HL-60 (cell line): ENCODE results near the gene SPIRE1.

Source experiments
- DNase-seq, 2 experiments: peaks; one replicate each; pipeline ENCODE4 v3.0.0-alpha.2; 2010 to 2020; ENCODE audit warnings: low read depth in 1 of 2, low spot score in 1 of 2
- H3K27ac ChIP-seq: fragments of 250-450 bp; sonication (Bioruptor Pico); replicated peaks from 2 replicates; pipeline ENCODE4 v1.5.1; 2020; ENCODE audit warnings: mild to moderate bottlenecking, moderate library complexity
- H3K27me3 ChIP-seq: fragments of 250-450 bp; sonication (Bioruptor Pico); 2 replicates; pipeline ENCODE4 v1.5.1; 2021; ENCODE audit warnings: mild to moderate bottlenecking, moderate library complexity; ENCODE audit not compliant: insufficient read depth, poor library complexity, severe bottlenecking
- H3K4me3 ChIP-seq: replicated peaks from 2 replicates; pipeline ENCODE4 v1.5.1; 2011; ENCODE audit warnings: mild to moderate bottlenecking, control low read depth, low read length; ENCODE audit not compliant: insufficient read depth
- GABPA ChIP-seq: IDR thresholded peaks from 2 replicates; pipeline ENCODE4 v1.6.1; 2012; ENCODE audit warnings: low read depth
- POLR2AphosphoS5 ChIP-seq: IDR thresholded peaks from 2 replicates; pipeline ENCODE4 v1.6.1; 2012; ENCODE audit warnings: low read depth
- SPI1 ChIP-seq: IDR thresholded peaks from 2 replicates; pipeline ENCODE4 v1.6.1; 2012; ENCODE audit warnings: low read depth, mild to moderate bottlenecking, borderline replicate concordance
- TF ChIP-seq, protein P1 (sequence below): IDR thresholded peaks from one replicate; pipeline ENCODE4 v1.5.1; 2011; ENCODE audit warnings: low read length, control low read depth, inconsistent platforms; ENCODE audit not compliant: insufficient read depth
- TF ChIP-seq, protein P2 (sequence below): IDR thresholded peaks from 2 replicates; pipeline ENCODE4 v1.6.1; 2012; ENCODE audit warnings: low read depth; ENCODE audit not compliant: insufficient replicate concordance

The SPIRE1 gene

DNA sequence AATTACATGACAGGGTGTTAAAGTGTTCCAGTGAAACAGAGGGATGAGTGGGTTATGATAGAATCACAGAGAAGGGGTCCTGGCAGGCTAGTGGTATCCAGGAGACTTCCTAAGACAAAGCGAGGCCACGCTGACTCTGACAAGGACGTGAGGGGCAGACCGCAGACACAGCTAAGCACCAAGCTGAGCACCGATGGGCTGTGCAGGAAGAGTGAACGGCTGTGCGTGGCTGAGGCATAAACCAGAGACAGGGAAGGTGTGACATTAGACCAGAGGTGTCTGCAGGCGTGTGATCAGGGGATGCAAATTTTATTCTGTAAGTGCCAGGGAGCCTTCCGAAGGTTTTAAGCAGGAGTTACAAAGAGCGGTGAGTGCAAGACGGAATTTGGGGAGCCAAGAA is 180.3 kb downstream of the SPIRE1 start:
- TF ChIP-seq, protein P1, sequence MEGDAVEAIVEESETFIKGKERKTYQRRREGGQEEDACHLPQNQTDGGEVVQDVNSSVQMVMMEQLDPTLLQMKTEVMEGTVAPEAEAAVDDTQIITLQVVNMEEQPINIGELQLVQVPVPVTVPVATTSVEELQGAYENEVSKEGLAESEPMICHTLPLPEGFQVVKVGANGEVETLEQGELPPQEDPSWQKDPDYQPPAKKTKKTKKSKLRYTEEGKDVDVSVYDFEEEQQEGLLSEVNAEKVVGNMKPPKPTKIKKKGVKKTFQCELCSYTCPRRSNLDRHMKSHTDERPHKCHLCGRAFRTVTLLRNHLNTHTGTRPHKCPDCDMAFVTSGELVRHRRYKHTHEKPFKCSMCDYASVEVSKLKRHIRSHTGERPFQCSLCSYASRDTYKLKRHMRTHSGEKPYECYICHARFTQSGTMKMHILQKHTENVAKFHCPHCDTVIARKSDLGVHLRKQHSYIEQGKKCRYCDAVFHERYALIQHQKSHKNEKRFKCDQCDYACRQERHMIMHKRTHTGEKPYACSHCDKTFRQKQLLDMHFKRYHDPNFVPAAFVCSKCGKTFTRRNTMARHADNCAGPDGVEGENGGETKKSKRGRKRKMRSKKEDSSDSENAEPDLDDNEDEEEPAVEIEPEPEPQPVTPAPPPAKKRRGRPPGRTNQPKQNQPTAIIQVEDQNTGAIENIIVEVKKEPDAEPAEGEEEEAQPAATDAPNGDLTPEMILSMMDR, result no peak
- TF ChIP-seq POLR2AphosphoS5, result no peak

DNA sequence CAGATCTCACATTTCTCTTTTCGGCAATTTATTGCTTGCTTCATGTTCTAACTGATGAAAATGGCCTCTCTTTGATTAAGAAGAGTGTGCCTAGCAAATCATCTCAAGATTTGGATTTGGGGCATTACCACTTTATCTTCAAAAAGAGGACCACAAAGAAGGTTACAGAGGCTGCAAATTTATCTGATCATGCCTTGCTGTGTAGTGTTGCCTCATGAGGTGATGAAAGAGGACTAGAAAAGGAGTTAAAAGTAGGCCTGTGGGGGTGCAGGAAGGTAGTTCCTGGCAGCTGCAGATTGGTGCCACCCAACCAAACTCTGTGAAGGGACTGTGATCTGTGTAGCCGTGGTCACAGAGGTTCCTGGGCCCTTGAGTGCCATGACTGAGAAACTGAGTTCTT is 181.0 kb downstream of the SPIRE1 start:
- DNase-seq, result peak in 1 of 2 experiments; percentile 14
- Histone ChIP-seq H3K4me3 (no peak overlapping the region), H3K27ac (no peak overlapping the region), H3K27me3 (no peaks in the 10 kb centered on the region)
- TF ChIP-seq GABPA (no peak), SPI1 (no peak), POLR2AphosphoS5 (no peak)
- TF ChIP-seq, protein P1, result no peak
- TF ChIP-seq, protein P2, sequence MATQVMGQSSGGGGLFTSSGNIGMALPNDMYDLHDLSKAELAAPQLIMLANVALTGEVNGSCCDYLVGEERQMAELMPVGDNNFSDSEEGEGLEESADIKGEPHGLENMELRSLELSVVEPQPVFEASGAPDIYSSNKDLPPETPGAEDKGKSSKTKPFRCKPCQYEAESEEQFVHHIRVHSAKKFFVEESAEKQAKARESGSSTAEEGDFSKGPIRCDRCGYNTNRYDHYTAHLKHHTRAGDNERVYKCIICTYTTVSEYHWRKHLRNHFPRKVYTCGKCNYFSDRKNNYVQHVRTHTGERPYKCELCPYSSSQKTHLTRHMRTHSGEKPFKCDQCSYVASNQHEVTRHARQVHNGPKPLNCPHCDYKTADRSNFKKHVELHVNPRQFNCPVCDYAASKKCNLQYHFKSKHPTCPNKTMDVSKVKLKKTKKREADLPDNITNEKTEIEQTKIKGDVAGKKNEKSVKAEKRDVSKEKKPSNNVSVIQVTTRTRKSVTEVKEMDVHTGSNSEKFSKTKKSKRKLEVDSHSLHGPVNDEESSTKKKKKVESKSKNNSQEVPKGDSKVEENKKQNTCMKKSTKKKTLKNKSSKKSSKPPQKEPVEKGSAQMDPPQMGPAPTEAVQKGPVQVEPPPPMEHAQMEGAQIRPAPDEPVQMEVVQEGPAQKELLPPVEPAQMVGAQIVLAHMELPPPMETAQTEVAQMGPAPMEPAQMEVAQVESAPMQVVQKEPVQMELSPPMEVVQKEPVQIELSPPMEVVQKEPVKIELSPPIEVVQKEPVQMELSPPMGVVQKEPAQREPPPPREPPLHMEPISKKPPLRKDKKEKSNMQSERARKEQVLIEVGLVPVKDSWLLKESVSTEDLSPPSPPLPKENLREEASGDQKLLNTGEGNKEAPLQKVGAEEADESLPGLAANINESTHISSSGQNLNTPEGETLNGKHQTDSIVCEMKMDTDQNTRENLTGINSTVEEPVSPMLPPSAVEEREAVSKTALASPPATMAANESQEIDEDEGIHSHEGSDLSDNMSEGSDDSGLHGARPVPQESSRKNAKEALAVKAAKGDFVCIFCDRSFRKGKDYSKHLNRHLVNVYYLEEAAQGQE, result no peak

More for the DNA sequence above, 180.3 kb downstream of the SPIRE1 start:
- H3K27ac ChIP-seq, result no peak overlapping the region
- no peak for DNase-seq
- no peaks in the 10 kb centered on the region for H3K27me3 ChIP-seq
- no peak overlapping the region for H3K4me3 ChIP-seq

DNA sequence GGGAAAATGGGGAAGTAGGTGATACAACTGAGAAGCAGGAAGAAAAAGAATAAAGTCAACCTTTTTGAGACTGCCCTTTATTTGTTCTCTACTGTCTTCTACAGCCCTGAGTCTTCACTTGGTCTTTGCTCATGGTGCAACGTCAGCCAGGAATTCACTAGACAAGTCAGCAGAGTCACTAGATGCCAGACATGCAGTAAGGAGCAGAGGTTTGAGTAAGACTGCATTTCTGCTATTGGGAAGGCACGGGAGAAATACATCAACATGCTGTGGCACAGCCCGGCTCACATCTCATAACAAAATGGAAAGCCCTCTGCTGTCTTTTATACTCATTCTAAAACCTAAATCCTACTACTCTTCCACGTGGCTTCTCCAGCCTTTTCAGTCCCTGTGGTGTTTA is 183.0 kb downstream of the SPIRE1 start:
- Histone ChIP-seq H3K4me3 (no peak overlapping the region), H3K27me3 (no peaks in the 10 kb centered on the region), H3K27ac (no peak overlapping the region)
- no peak for DNase-seq
- peak; percentile 59; the same call in 1 of the 2 replicates for TF ChIP-seq SPI1
- TF ChIP-seq GABPA, result no peak

DNA sequence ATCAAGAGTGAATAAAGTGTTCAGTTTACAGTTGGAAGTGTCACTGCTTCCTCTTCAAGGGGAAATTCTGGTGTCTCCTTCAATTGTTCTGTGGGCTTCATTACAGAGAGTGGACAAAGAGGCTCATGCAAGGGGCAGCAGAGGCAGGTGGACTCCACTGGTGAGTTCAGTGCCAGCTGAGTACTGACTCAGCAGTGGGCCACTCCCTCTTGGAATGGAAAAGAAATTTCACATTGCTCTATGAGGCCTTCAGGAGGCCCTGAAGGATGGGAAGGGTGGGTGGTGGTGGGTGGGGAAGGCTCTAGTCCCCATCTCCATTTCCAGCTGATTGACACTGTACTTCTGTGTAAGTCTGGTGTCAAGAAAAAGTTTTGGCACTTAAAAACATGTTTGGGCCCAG is 183.8 kb downstream of the SPIRE1 start:
- H3K4me3 ChIP-seq, result no peak overlapping the region
- TF ChIP-seq, protein P2, result no peak
- no peak for TF ChIP-seq SPI1
- TF ChIP-seq, protein P1, result no peak
- no peak for TF ChIP-seq GABPA
- TF ChIP-seq POLR2AphosphoS5, result no peak
- H3K27ac ChIP-seq, result no peak overlapping the region
- DNase-seq, result no peak
- no peaks in the 10 kb centered on the region for H3K27me3 ChIP-seq
